ENCODE results near the gene SYCE3.

DNA sequence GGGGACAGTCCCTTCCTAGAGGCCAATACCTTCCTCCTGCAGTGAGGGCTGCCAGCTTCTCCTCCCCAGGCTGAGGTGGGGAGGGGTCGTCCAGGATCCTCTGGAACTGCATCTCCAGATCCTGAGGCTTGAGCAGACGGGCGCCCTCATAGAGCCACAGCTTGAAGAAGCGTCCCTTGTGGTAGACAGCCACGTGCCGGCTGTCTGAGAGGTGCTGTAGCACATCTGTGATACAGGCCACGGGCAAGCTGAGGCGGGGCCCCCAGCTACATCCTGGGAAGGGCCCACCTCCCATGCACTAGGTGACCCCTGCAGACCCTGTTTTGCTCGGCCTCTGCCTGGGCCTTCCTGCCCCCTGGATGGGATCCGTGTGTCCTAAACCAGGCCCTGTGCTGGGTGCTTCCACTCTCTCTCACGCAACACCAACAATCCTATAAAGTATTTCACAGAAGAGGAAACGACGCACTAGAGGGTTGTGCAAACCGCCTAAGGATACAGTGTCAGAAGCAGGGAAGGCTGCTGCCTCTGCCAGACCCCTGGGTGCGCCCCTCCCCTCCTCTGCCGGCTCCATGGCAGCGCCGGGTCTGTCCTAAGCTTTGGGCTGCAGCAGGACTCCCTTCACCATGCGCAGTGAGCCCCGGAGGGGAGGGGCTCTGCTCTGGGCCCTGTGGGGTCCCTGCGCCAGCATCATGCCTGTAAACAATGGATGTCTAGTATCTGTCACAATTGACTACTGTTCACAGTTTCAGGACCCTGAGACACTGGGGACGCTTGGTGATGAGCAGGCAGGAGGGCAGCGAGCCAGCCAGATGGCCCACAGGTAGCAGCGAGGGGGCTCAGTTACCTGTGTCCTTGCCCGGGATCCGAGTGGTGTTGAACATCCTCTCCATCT is 11.0 kb upstream of the SYCE3 start:
- TF ChIP-seq, protein P1, sequence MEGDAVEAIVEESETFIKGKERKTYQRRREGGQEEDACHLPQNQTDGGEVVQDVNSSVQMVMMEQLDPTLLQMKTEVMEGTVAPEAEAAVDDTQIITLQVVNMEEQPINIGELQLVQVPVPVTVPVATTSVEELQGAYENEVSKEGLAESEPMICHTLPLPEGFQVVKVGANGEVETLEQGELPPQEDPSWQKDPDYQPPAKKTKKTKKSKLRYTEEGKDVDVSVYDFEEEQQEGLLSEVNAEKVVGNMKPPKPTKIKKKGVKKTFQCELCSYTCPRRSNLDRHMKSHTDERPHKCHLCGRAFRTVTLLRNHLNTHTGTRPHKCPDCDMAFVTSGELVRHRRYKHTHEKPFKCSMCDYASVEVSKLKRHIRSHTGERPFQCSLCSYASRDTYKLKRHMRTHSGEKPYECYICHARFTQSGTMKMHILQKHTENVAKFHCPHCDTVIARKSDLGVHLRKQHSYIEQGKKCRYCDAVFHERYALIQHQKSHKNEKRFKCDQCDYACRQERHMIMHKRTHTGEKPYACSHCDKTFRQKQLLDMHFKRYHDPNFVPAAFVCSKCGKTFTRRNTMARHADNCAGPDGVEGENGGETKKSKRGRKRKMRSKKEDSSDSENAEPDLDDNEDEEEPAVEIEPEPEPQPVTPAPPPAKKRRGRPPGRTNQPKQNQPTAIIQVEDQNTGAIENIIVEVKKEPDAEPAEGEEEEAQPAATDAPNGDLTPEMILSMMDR (IDR thresholded peaks at IDR 0.05) = no peak
- TF ChIP-seq POLR2AphosphoS5 (IDR thresholded peaks at IDR 0.05) (no peak), POLR2A (IDR thresholded peaks at IDR 0.05) (no peak), EP300 (IDR thresholded peaks at IDR 0.05) (no peak)
